ENCODE measurements around the gene BICRAL.
"Not testable (repeated sequence)": the region's sequence is repeated elsewhere in the genome, so short reads cannot be mapped to it uniquely, and the experiment has no call there.

Gene BICRAL

DNA sequence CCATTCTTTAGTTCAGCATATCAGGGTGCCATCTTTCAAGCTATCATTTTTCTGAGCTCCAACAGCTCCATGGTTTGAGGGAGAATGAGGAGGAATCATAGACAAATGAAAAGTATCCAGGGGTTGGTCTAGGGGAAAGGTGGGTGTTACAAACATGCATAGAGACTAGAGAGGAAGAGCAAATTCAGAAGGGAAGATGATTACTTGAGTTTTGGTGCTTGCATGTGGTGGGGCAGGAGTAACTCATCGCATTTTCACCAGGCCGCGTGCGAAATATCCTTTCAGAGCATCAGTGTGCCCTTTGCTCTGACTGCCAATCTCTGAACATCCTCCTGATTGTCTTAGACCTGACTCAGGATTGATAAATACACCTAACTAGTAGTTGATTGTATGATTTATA, 7.7 kb upstream of the BICRAL start:
- Histone ChIP-seq H3K9ac (ENCODE audit: low read length) (peak overlapping the region; percentile 3), H3K27me3 (ENCODE audit: control insufficient read depth, insufficient read depth, low read length) (no peaks in the 10 kb centered on the region), H3K4me3 (ENCODE audit: low read length) (no peak overlapping the region), H3K36me3 (ENCODE audit: control insufficient read depth, insufficient read depth, low read length) (no peaks in the 10 kb centered on the region), H3K4me1 (ENCODE audit: control insufficient read depth, insufficient read depth, low read length) (peaks cover 18% of the 10 kb centered on the region), H3K9me3 (ENCODE audit: control insufficient read depth, low read length) (no peaks in the 10 kb centered on the region)

DNA sequence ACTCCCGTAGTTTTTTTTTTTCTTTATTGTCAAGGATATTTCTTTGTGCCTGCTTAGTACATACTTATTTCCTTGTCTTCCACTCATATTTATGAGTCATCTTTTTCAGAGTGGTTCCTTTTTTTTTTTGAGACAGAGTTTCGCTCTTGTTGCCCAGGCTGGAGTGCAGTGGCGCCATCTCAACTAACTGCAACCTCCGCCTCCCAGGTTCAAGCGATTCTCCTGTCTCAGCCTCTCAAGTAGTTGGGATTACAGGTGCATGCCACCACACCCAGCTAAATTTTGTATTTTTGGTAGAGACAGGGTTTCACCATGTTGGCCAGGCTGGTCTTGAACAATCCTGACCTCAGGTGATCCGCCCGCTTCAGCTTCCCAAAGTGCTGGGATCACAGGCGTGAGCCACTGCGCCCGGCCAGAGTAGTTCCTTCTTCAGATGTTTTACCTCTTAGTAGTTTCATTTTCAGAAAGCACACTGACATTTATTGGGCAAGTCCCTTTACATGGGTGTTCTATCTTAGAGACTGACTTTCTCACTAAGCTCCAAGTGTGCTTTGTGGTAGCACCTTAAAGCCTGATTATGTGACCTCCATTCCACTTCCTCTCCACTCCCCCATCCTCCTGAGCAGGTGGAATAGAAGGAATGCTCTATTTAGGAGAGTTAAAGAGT, 6.9 kb upstream of the BICRAL start:
- H3K4me1 ChIP-seq (ENCODE audit: control insufficient read depth, insufficient read depth, low read length) = peaks cover 18% of the 10 kb centered on the region
- not testable (repeated sequence) for H3K27me3 ChIP-seq (ENCODE audit: control insufficient read depth, insufficient read depth, low read length); H3K9me3 ChIP-seq (ENCODE audit: control insufficient read depth, low read length); H3K4me3 ChIP-seq (ENCODE audit: low read length); H3K36me3 ChIP-seq (ENCODE audit: control insufficient read depth, insufficient read depth, low read length)
- peak overlapping the region; percentile 3 for H3K9ac ChIP-seq (ENCODE audit: low read length)

DNA sequence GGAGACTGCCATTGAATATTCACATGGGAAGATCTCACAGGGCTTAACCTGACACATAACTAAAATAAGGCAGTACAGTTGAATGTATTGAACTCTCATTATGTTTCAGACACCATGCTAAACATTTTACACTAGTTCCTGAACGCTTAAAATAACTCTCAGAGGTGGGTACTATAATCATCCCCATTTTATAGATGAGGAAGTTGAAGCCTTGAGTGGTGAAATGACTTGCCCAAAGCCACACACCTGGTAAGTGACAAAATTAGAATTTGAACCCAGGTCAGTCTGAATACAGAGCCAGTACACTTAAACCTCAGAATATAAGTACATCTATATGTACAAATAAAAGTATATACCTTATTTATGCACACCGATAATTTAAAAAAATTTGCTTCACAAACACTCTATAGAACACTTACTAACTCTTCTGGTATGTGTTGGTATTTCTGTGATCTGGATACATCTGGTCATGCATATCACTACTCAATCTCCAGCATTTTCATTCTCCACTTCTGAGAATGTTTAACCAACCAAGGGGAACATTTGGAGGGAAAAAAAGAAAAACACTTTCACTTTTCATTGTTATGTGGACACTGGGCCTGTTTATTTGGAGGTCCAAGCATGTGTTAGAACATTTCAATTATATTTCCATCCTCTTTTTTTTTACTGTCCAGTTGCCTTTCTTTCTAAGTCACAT, 4.6 kb upstream of the BICRAL start:
- H3K4me3 ChIP-seq (ENCODE audit: low read length) = no peak overlapping the region
- no peaks in the 10 kb centered on the region for H3K27me3 ChIP-seq (ENCODE audit: control insufficient read depth, insufficient read depth, low read length)
- no peak overlapping the region for H3K9ac ChIP-seq (ENCODE audit: low read length)
- H3K36me3 ChIP-seq (ENCODE audit: control insufficient read depth, insufficient read depth, low read length) = no peaks in the 10 kb centered on the region
- H3K9me3 ChIP-seq (ENCODE audit: control insufficient read depth, low read length) = no peaks in the 10 kb centered on the region
- H3K4me1 ChIP-seq (ENCODE audit: control insufficient read depth, insufficient read depth, low read length) = peaks cover 13% of the 10 kb centered on the region

DNA sequence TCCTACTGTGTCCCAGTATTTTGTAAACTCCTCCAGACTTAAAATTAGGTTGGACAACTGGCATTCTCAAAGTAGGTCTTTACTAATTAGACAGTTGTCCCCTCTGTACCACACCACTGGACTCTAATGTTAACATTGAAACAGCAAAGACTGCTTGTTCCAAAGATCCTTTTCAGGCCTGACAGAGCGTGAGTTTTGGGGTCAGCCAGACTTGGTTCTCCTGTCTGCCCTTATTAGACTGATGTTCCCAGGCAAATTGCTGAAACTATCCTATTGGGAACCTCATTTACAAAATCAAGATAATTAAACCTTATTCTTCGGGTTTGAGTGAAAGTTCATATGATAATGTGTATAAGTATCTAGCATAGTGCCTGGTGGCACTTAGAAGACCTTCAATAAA, 3.7 kb upstream of the BICRAL start:
- no peaks in the 10 kb centered on the region for H3K36me3 ChIP-seq (ENCODE audit: control insufficient read depth, insufficient read depth, low read length)
- H3K4me3 ChIP-seq (ENCODE audit: low read length) = no peak overlapping the region
- no peaks in the 10 kb centered on the region for H3K9me3 ChIP-seq (ENCODE audit: control insufficient read depth, low read length)
- H3K4me1 ChIP-seq (ENCODE audit: control insufficient read depth, insufficient read depth, low read length) = peaks cover 13% of the 10 kb centered on the region
- no peak overlapping the region for H3K9ac ChIP-seq (ENCODE audit: low read length)
- no peaks in the 10 kb centered on the region for H3K27me3 ChIP-seq (ENCODE audit: control insufficient read depth, insufficient read depth, low read length)

DNA sequence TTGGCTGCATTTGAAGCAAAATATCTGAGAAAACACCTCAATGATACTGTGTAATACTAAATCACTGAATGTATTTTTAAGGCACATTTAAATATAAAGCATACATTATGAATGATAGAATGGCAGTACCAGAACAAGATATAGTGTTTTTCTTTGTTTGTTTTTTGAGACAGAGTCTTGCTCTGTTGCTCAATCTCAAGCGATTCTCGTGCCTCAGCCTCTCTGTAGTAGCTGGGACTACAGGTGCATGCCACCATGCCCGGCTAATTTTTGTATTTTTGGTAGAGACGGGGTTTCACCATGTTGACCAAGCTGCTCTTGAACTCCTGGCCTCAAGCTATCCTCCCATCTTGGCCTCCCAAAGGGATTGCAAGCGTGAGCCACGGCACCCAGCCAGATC, 2.3 kb upstream of the BICRAL start:
- Histone ChIP-seq H3K9ac (ENCODE audit: low read length) (no peak overlapping the region), H3K36me3 (ENCODE audit: control insufficient read depth, insufficient read depth, low read length) (no peaks in the 10 kb centered on the region), H3K4me3 (ENCODE audit: low read length) (no peak overlapping the region), H3K27me3 (ENCODE audit: control insufficient read depth, insufficient read depth, low read length) (no peaks in the 10 kb centered on the region), H3K9me3 (ENCODE audit: control insufficient read depth, low read length) (no peaks in the 10 kb centered on the region), H3K4me1 (ENCODE audit: control insufficient read depth, insufficient read depth, low read length) (peaks cover 6% of the 10 kb centered on the region)

DNA sequence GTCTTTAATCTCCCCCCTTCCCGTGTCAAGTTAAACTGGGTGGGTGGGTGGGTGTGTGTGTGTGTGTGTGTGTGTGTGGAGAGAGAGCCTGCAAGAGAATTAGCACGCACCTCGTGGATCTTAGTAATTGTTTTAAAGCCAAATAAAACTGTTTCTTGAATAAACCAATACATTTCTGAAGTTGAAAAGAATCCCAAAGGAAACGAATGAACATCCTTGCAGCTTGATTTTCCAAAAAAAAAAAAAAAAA, 381 bp upstream of the BICRAL start:
- Histone ChIP-seq H3K4me3 (ENCODE audit: low read length) (no peak overlapping the region), H3K27me3 (ENCODE audit: control insufficient read depth, insufficient read depth, low read length) (no peaks in the 10 kb centered on the region), H3K36me3 (ENCODE audit: control insufficient read depth, insufficient read depth, low read length) (no peaks in the 10 kb centered on the region), H3K9ac (ENCODE audit: low read length) (peak overlapping the region; percentile 56), H3K4me1 (ENCODE audit: control insufficient read depth, insufficient read depth, low read length) (no peaks in the 10 kb centered on the region), H3K9me3 (ENCODE audit: control insufficient read depth, low read length) (no peaks in the 10 kb centered on the region)

DNA sequence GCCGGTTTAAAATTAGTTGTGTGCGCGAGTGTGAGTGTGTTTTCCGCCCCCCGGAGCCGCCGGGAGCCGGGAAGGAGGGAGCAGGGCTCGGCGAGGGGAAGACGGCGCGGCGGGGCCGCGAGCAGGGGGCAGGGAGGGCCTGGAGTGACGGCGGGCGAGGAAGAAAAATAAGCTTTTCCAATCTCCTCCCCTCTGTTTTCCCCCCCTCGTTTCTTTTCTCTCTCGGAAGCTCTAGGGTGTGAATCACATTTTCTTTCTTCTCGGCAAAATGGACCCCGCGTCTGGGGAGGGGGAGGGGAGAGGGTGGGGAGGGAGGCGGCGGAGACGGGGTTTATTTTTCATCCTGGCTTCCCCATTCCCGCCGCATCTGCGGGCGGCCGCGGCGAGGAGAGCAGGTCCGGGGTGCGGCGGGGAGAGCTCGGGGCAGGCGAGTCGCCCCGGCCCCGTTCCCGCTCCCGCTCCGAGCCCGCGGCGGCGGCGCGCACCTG, 881 bp downstream of the BICRAL start:
- peak overlapping the region; percentile 49 for H3K4me3 ChIP-seq (ENCODE audit: low read length)
- H3K9me3 ChIP-seq (ENCODE audit: control insufficient read depth, low read length) = no peaks in the 10 kb centered on the region
- H3K4me1 ChIP-seq (ENCODE audit: control insufficient read depth, insufficient read depth, low read length) = no peaks in the 10 kb centered on the region
- peak overlapping the region; percentile 98 for H3K9ac ChIP-seq (ENCODE audit: low read length)
- H3K36me3 ChIP-seq (ENCODE audit: control insufficient read depth, insufficient read depth, low read length) = no peaks in the 10 kb centered on the region
- H3K27me3 ChIP-seq (ENCODE audit: control insufficient read depth, insufficient read depth, low read length) = no peaks in the 10 kb centered on the region

DNA sequence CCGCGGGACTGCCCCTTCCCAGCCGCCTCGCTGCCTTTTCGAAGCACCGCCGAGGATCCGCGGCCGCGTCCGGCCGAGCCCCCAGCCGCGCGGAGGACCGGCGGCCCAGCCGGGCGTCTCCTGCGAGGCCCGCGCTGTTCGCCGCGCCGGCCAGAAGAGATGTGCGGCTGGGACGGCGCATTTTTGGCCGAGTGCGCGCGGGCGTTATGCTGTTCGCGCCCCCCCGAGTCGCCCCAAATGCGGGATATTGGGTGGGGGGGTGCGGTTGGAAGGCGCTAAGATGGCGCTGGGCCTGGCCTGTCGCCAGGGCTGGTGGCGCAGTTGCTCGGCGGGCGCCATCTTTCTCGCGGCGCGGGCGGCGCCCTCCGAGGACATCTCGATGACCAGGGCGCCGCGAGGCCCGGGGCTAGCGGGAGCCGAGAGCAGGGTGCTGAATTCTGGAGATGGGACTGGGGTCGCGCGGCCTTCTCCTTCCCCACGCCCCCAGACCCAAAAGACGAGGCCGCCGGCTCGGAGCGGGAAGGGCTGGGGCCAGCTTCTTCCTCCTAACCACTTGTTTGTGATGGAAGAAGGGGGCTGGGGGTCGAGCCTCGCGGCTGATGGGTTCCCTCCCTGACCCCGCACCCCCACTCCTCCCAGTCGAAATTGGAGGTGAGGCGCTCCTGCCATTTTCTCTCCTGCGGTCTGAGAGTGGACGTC, 1.5 kb downstream of the BICRAL start:
- Histone ChIP-seq H3K27me3 (ENCODE audit: control insufficient read depth, insufficient read depth, low read length) (no peaks in the 10 kb centered on the region), H3K4me3 (ENCODE audit: low read length) (peak overlapping the region; percentile 49), H3K4me1 (ENCODE audit: control insufficient read depth, insufficient read depth, low read length) (no peaks in the 10 kb centered on the region), H3K9me3 (ENCODE audit: control insufficient read depth, low read length) (no peaks in the 10 kb centered on the region), H3K36me3 (ENCODE audit: control insufficient read depth, insufficient read depth, low read length) (no peaks in the 10 kb centered on the region), H3K9ac (ENCODE audit: low read length) (peak overlapping the region; percentile 98)

DNA sequence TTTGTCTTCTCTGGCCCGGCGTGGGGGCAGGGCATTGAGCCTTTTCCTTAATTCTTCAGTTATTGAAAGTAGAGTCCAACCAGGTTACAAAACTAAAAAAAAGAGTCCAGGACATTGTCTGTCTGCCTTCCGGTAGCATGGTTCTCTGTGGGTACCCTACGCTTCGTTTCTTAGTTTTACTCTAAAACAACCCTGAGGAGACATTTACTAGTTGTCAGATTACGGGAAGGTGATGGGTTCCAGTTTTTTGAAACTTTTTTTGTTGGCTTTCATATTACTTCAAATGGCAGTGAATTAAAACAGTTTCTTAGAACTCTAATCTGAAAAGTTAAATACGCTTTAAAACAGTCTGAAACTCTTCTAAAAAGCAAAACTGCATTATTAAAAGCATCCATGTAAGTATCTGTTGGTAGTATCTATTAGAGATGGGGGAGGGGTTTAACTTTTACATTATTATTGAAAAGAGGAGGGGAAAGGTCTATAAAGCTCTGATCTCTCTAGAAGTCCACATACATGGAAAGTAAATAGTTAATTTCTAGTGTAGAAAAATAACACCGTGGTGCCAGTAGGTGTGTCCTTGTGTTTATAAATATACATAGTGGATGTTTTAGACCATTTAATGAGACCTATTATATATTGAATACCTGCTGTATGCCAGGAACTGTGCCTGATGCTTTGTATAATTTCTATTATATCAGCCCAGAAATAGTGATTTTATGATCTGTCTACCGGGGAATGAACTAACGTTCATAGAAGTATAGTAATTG, 2.2 kb downstream of the BICRAL start:
- no peaks in the 10 kb centered on the region for H3K9me3 ChIP-seq (ENCODE audit: control insufficient read depth, low read length)
- peaks cover 5% of the 10 kb centered on the region for H3K4me1 ChIP-seq (ENCODE audit: control insufficient read depth, insufficient read depth, low read length)
- H3K36me3 ChIP-seq (ENCODE audit: control insufficient read depth, insufficient read depth, low read length) = no peaks in the 10 kb centered on the region
- peak overlapping the region; percentile 98 for H3K9ac ChIP-seq (ENCODE audit: low read length)
- no peaks in the 10 kb centered on the region for H3K27me3 ChIP-seq (ENCODE audit: control insufficient read depth, insufficient read depth, low read length)
- peak overlapping the region; percentile 49 for H3K4me3 ChIP-seq (ENCODE audit: low read length)

DNA sequence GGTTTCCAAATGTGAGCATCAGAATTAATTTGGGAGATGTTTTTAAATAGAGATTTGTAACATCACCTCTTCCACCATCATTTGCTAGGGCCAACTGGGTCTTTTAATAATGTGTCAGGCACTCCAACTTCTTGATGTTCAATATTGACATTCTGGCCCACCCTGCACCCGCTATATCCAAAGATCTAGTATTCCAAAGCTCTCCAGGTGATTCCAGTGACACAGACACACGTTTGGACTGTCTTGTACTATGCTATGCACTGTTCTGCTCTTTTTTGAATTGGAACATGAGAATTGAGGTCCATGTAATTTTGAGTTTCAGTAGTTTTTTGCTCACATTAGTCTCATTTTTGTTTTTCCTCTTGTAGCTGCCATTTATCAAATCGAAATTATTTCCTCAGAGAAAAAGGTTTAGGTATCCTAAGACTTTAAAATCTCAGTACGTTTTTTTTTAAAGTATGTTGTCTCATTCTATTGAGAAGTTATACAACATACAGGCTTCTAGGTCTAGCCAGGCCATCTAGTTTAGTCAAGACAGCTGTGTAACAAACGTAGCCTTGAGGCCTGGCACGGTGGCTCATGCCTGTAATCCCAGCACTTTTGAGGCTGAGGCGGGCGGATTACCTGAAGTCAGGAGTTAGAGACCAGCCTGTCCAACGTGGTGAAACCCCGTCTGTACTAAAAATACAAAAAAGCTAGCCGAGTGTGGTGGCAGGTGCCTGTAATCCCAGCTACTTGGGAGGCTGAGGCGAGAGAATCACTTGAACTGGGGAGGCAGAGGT, 3.1 kb downstream of the BICRAL start:
- H3K4me3 ChIP-seq (ENCODE audit: low read length) = peak overlapping the region; percentile 49
- H3K9me3 ChIP-seq (ENCODE audit: control insufficient read depth, low read length) = no peaks in the 10 kb centered on the region
- no peaks in the 10 kb centered on the region for H3K27me3 ChIP-seq (ENCODE audit: control insufficient read depth, insufficient read depth, low read length)
- H3K4me1 ChIP-seq (ENCODE audit: control insufficient read depth, insufficient read depth, low read length) = peaks cover 13% of the 10 kb centered on the region
- H3K9ac ChIP-seq (ENCODE audit: low read length) = peak overlapping the region; percentile 98
- H3K36me3 ChIP-seq (ENCODE audit: control insufficient read depth, insufficient read depth, low read length) = no peaks in the 10 kb centered on the region

DNA sequence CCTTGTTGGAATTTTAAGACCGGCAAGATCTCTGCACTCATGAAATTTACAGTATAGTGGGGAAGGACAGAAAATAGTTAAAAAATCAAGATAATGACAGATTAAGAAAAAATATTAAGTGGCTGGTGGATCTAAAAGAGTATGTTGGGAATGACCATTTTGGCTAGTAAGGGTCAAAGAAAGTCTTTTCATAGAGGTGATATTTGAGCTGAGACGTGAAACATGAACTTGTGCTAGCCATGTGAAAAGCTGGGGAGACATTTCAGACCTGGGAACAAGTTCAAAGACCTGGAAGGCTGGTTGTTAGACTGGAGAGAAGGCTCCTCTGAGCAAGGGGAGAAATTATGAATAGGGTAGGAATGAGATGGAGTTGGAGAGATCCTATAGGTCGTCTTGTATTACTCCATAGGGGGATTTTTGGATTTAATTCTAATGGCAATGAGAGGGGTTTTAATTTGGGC, 4.7 kb downstream of the BICRAL start:
- H3K4me3 ChIP-seq (ENCODE audit: low read length) = no peak overlapping the region
- no peaks in the 10 kb centered on the region for H3K27me3 ChIP-seq (ENCODE audit: control insufficient read depth, insufficient read depth, low read length)
- H3K9me3 ChIP-seq (ENCODE audit: control insufficient read depth, low read length) = no peaks in the 10 kb centered on the region
- no peaks in the 10 kb centered on the region for H3K36me3 ChIP-seq (ENCODE audit: control insufficient read depth, insufficient read depth, low read length)
- no peak overlapping the region for H3K9ac ChIP-seq (ENCODE audit: low read length)
- peaks cover 14% of the 10 kb centered on the region for H3K4me1 ChIP-seq (ENCODE audit: control insufficient read depth, insufficient read depth, low read length)
